ENCODE data around the gene ITGB1BP1. TPM values are rescaled to one million over a fixed set of nuclear protein-coding genes. Genes with fewer than 3 reads are reported as not detected.

Gene ITGB1BP1
- total and polyA plus RNA-seq, 2 of the 13 experiments (the other 11 are each of a cell fraction or from before 2014, with no cell fraction given), result 106 to 108 TPM

GRCh38 chr2:9434489-9434888 is 11.2 kb upstream of the ITGB1BP1 start (continued):
- TF ChIP-seq ZFY (CRISPR knock-in tag; IDR thresholded peaks at IDR 0.05) (no peak), ZNF263 (CRISPR knock-in tag; IDR thresholded peaks at IDR 0.05) (no peak)

GRCh38 chr2:9430316-9431293 is 7.3 kb upstream of the ITGB1BP1 start:
- Histone ChIP-seq H3K27me3 (ENCODE audit: control insufficient read depth in 1 of 2, insufficient read depth in 2 of 2, low read length in 2 of 2) (no peaks in the 10 kb centered on the region), H3K4me3 (replicated peaks in 1 of 3; ENCODE audit: insufficient read depth in 1 of 3, low read depth in 2 of 3, low read length in 3 of 3) (no peak overlapping the region), H3K27ac (ENCODE audit: extremely low read length, insufficient read depth, low read length) (no peak overlapping the region), H3K79me2 (ENCODE audit: insufficient read depth, low read length) (no peaks in the 10 kb centered on the region), H3K9ac (ENCODE audit: insufficient read depth, low read depth, low read length) (no peak overlapping the region), H4K20me1 (ENCODE audit: insufficient read depth, low read length) (no peaks in the 10 kb centered on the region), H3K9me3 (ENCODE audit: low read length) (no peaks in the 10 kb centered on the region), H3K4me1 (ENCODE audit: insufficient read depth, low read length) (peaks cover 3% of the 10 kb centered on the region; the same call in 1 of the 2 replicates), H2AFZ (ENCODE audit: low read length) (no peak overlapping the region), H3K36me3 (replicated peaks in 1 of 2; ENCODE audit: control insufficient read depth in 1 of 2, insufficient read depth in 2 of 2, low read length in 2 of 2) (peaks cover 7 to 55% of the 10 kb centered on the region in 2 experiments), H3K4me2 (ENCODE audit: low read depth, low read length) (no peak overlapping the region)
- intact Hi-C loops (cut with micrococcal nuclease; ENCODE audit: unreplicated experiment), result no loop called here
- BruUV-seq (replicated peaks), result no TSS peak
- in situ Hi-C loops (cut with HindIII; ENCODE audit: extremely low pct_ligation_motif_present, low pct_unique_long_range_greater_than_20kb), result loop anchor here (10.0 kb wide), 1 partner anchor 286 kb away; no protein-coding TSS in a partner anchor
- no peak for FAIRE-seq
- no peak for DNase-seq (ENCODE audit: low spot score)
- no peak for ATAC-seq
- TF ChIP-seq HHEX (CRISPR knock-in tag; IDR thresholded peaks at IDR 0.05), result no peak
- no peak for TF ChIP-seq ADNP (CRISPR knock-in tag; IDR thresholded peaks at IDR 0.05)
- TF ChIP-seq ZGPAT (CRISPR knock-in tag; IDR thresholded peaks at IDR 0.05), result no peak
- TF ChIP-seq ZNF709 (CRISPR knock-in tag; IDR thresholded peaks at IDR 0.05), result no peak
- TF ChIP-seq TCF12 (IDR thresholded peaks at IDR 0.05), result no peak
- no peak for TF ChIP-seq TCF12 (CRISPR knock-in tag; IDR thresholded peaks at IDR 0.05)
- no peak for TF ChIP-seq FOSL1 (CRISPR knock-in tag; IDR thresholded peaks at IDR 0.05; ENCODE audit: borderline replicate concordance)
- no peak for TF ChIP-seq ZNF446 (CRISPR knock-in tag; IDR thresholded peaks at IDR 0.05)
- no peak for TF ChIP-seq RBM39 (IDR thresholded peaks at IDR 0.05; ENCODE audit: low read depth, low read length, poor library complexity, severe bottlenecking)
- TF ChIP-seq HNRNPH1 (optimal IDR thresholded peaks at IDR 0.05; ENCODE audit: low read depth, low read length), result no peak
- TF ChIP-seq ZZZ3 (CRISPR knock-in tag; IDR thresholded peaks at IDR 0.05; ENCODE audit: borderline replicate concordance), result no peak
- no peak for TF ChIP-seq SMAD3 (CRISPR knock-in tag; IDR thresholded peaks at IDR 0.05)
- no peak for TF ChIP-seq ASH2L (IDR thresholded peaks at IDR 0.05; ENCODE audit: insufficient read length, low read depth, low read length)
- 96% methylated on average over 2 of the region's 2 CpGs for WGBS (ENCODE audit: low lambda C conversion rate)
- CTCF ChIA-PET (ENCODE audit: low intra/inter-chr PET ratio, low total read pairs), result no interaction called here
- POLR2A ChIA-PET, result no interaction called here

Measured in HepG2 (cell line).